ENCODE measurements around the gene ZNRF2. TPM values are rescaled to one million over a fixed set of nuclear protein-coding genes. Genes with fewer than 3 reads are reported as not detected.

ZNRF2 gene
- total and polyA plus RNA-seq, 2 of the 13 experiments (the other 11 are each of a cell fraction or from before 2014, with no cell fraction given), result 3.5 to 7.7 TPM

DNA sequence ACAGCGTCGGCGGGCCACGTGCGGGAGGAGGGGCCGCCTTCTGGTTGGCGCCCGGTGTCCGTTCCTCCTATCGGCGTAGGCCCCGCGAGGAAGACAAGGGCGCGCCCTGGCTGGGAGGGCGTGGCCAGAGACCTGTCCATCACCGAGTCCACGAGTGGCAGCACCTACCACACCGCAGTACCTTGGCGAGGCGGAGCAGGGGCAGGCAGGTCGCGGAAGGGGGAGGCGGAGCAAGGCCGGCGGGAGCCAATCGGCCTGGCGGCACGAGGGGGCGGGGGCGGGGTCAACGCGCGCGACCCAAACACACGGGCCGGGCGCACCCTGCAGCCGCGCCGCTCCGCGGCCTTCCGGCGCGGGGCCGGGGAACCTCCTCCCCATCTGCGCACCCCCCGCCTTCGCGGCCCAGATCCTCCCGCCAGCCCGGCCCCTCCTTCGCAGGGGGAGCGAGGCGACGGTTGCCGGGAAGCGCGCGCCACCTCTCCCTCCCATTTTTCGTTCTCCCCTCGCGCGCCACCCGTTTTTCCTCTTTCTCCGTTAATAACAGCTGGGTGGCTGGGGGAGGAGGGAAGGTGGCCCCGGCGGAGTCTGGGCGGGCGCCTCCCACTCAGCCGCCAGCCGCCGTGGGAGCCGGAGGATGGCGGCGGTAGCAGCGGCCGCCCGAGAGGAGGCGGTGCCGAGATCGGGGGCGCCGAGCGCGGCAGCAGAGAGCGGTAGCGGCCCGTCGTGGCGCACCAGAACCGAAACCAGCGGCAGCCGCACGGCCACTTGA, at the start of gene ZNRF2 (continued):
- TF ChIP-seq, protein P1, sequence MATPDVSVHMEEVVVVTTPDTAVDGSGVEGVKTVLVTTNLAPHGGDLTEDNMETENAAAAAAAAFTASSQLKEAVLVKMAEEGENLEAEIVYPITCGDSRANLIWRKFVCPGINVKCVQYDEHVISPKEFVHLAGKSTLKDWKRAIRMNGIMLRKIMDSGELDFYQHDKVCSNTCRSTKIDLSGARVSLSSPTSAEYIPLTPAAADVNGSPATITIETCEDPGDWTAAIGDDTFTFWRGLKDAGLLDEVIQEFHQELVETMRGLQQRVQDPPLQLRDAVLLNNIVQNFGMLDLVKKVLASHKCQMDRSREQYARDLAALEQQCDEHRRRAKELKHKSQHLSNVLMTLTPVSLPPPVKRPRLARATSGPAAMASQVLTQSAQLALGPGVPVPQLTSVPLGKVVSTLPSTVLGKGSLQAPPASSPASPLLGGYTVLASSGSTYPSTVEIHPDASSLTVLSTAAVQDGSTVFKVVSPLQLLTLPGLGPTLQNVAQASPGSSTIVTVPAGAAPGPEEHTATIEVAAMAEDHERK (CRISPR knock-in tag; IDR thresholded peaks at IDR 0.05; ENCODE audit: low read depth), result 0 out of 2 replicates have a peak, but pooled peaks have one; percentile 20
- TF ChIP-seq ZNF446 (CRISPR knock-in tag; IDR thresholded peaks at IDR 0.05), result 0 out of 2 replicates have a peak, but pooled peaks have one; percentile 19
- TF ChIP-seq, protein P2, sequence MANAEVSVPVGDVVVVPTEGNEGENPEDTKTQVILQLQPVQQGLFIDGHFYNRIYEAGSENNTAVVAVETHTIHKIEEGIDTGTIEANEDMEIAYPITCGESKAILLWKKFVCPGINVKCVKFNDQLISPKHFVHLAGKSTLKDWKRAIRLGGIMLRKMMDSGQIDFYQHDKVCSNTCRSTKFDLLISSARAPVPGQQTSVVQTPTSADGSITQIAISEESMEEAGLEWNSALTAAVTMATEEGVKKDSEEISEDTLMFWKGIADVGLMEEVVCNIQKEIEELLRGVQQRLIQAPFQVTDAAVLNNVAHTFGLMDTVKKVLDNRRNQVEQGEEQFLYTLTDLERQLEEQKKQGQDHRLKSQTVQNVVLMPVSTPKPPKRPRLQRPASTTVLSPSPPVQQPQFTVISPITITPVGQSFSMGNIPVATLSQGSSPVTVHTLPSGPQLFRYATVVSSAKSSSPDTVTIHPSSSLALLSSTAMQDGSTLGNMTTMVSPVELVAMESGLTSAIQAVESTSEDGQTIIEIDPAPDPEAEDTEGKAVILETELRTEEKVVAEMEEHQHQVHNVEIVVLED (CRISPR knock-in tag; IDR thresholded peaks at IDR 0.05; ENCODE audit: borderline replicate concordance), result peak; percentile 47; the same call in 1 of the 2 replicates
- peak; percentile 75 for TF ChIP-seq IRF2 (CRISPR knock-in tag; IDR thresholded peaks at IDR 0.05)
- no peak for TF ChIP-seq ZNF598 (CRISPR knock-in tag; IDR thresholded peaks at IDR 0.05; ENCODE audit: borderline replicate concordance)
- peak; percentile 80 for TF ChIP-seq NFYB (CRISPR knock-in tag; IDR thresholded peaks at IDR 0.05)
- no peak for TF ChIP-seq ZFYVE20 (CRISPR knock-in tag; IDR thresholded peaks at IDR 0.05; ENCODE audit: borderline replicate concordance, low read depth)
- 0 out of 2 replicates have a peak, but pooled peaks have one; percentile 21 for TF ChIP-seq ZNF225 (CRISPR knock-in tag; IDR thresholded peaks at IDR 0.05)
- TF ChIP-seq ZNF207 (IDR thresholded peaks at IDR 0.05; ENCODE audit: borderline replicate concordance), result no peak
- TF ChIP-seq RAD51 (IDR thresholded peaks at IDR 0.05; ENCODE audit: borderline replicate concordance), result peak; percentile 61
- TF ChIP-seq ATF7-NPFF (CRISPR knock-in tag; IDR thresholded peaks at IDR 0.05; ENCODE audit: low read depth), result peak; percentile 80
- peak; percentile 68; the same call in 1 of the 2 replicates for TF ChIP-seq ZNF788 (CRISPR knock-in tag; IDR thresholded peaks at IDR 0.05; ENCODE audit: borderline replicate concordance)
- TF ChIP-seq, protein P3, sequence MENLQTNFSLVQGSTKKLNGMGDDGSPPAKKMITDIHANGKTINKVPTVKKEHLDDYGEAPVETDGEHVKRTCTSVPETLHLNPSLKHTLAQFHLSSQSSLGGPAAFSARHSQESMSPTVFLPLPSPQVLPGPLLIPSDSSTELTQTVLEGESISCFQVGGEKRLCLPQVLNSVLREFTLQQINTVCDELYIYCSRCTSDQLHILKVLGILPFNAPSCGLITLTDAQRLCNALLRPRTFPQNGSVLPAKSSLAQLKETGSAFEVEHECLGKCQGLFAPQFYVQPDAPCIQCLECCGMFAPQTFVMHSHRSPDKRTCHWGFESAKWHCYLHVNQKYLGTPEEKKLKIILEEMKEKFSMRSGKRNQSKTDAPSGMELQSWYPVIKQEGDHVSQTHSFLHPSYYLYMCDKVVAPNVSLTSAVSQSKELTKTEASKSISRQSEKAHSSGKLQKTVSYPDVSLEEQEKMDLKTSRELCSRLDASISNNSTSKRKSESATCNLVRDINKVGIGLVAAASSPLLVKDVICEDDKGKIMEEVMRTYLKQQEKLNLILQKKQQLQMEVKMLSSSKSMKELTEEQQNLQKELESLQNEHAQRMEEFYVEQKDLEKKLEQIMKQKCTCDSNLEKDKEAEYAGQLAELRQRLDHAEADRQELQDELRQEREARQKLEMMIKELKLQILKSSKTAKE (CRISPR knock-in tag; IDR thresholded peaks at IDR 0.05; ENCODE audit: borderline replicate concordance), result peak; percentile 70; the same call in 1 of the 2 replicates
- TF ChIP-seq, protein P4, sequence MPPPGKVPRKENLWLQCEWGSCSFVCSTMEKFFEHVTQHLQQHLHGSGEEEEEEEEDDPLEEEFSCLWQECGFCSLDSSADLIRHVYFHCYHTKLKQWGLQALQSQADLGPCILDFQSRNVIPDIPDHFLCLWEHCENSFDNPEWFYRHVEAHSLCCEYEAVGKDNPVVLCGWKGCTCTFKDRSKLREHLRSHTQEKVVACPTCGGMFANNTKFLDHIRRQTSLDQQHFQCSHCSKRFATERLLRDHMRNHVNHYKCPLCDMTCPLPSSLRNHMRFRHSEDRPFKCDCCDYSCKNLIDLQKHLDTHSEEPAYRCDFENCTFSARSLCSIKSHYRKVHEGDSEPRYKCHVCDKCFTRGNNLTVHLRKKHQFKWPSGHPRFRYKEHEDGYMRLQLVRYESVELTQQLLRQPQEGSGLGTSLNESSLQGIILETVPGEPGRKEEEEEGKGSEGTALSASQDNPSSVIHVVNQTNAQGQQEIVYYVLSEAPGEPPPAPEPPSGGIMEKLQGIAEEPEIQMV (CRISPR knock-in tag; IDR thresholded peaks at IDR 0.05; ENCODE audit: low read depth), result peak; percentile 99
- peak; percentile 69; the same call in 1 of the 2 replicates for TF ChIP-seq SALL2 (CRISPR knock-in tag; IDR thresholded peaks at IDR 0.05)
- TF ChIP-seq MATR3 (CRISPR knock-in tag; IDR thresholded peaks at IDR 0.05), result no peak
- 0 out of 2 replicates have a peak, but pooled peaks have one; percentile 3 for TF ChIP-seq NAIF1 (CRISPR knock-in tag; IDR thresholded peaks at IDR 0.05; ENCODE audit: borderline replicate concordance)
- no peak; the same call in 1 of the 2 replicates for TF ChIP-seq ZNF761 (CRISPR knock-in tag; conservative IDR thresholded peaks at IDR 0.05)
- TF ChIP-seq, protein P5, sequence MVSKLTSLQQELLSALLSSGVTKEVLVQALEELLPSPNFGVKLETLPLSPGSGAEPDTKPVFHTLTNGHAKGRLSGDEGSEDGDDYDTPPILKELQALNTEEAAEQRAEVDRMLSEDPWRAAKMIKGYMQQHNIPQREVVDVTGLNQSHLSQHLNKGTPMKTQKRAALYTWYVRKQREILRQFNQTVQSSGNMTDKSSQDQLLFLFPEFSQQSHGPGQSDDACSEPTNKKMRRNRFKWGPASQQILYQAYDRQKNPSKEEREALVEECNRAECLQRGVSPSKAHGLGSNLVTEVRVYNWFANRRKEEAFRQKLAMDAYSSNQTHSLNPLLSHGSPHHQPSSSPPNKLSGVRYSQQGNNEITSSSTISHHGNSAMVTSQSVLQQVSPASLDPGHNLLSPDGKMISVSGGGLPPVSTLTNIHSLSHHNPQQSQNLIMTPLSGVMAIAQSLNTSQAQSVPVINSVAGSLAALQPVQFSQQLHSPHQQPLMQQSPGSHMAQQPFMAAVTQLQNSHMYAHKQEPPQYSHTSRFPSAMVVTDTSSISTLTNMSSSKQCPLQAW (CRISPR knock-in tag; IDR thresholded peaks at IDR 0.05), result no peak

Measured in HepG2 (cell line).